Endothelial cell of umbilical vein (primary cell): Measurements from ENCODE around the gene NR4A1. TPM values are rescaled to one million over a fixed set of nuclear protein-coding genes. Genes with fewer than 3 reads are reported as not detected.

ENCODE experiments used
- BruUV-seq: library from RNA; stranded (reverse); fragments of 400-500 nt; replicated peaks from 2 replicates; lab custom pipeline; 2021; lab: Mats Ljungman, UMichigan
- CTCF ChIA-PET: fragments of 300-600, 350-600 bp; sonication (Branson Sonifier 250); formaldehyde crosslinking; loops from one replicate; lab custom pipeline; 2021; ENCODE audit warnings: antibody characterized with exemption, inconsistent platforms; lab: Charles Lee
- POLR2A ChIA-PET: fragments of 300-600, 350-600 bp; sonication (Branson Sonifier 250); formaldehyde crosslinking; loops from one replicate; lab custom pipeline; 2021; ENCODE audit warnings: antibody characterized with exemption, inconsistent platforms; lab: Charles Lee
- DNase-seq: peaks from one replicate; pipeline ENCODE4 v3.0.0-alpha.2; 2011; ENCODE audit warnings: low read depth, low spot score
- FAIRE-seq: peaks from 2 replicates; lab custom pipeline; 2011; peaks lifted over from hg19 to GRCh38; lab: Jason Lieb, UNC
- H2AFZ ChIP-seq: 2 replicates; pipeline ENCODE4 v1.6.0; 2012; ENCODE audit warnings: low read depth, low read length, control low read depth, inconsistent platforms
- H3K27ac ChIP-seq: 2 replicates; pipeline ENCODE4 v1.5.1; 2011; ENCODE audit warnings: low read depth, mild to moderate bottlenecking, control low read depth, low read length, moderate library complexity; ENCODE audit not compliant: insufficient read depth
- H3K27me3 ChIP-seq, 2 experiments: 2 replicates each; pipeline versions ENCODE4 v1.6.0 to v1.6.1; 2011; ENCODE audit warnings: low read length in 2 of 2, mixed read lengths in 1 of 2; ENCODE audit not compliant: control insufficient read depth in 2 of 2, insufficient read depth in 2 of 2
- H3K36me3 ChIP-seq, 2 experiments: 2 replicates in 1 of 2; 3 replicates in 1 of 2; pipeline ENCODE4 v1.5.1; 2011; ENCODE audit warnings: low read length in 2 of 2, mild to moderate bottlenecking in 1 of 2, moderate library complexity in 1 of 2; ENCODE audit not compliant: control insufficient read depth in 2 of 2, insufficient read depth in 2 of 2; ENCODE audit errors: extremely low read depth in 1 of 2
- H3K4me1 ChIP-seq: 3 replicates; pipeline ENCODE4 v1.5.1; 2011; ENCODE audit warnings: mild to moderate bottlenecking, low read length; ENCODE audit not compliant: control insufficient read depth, insufficient read depth; ENCODE audit errors: extremely low read depth
- H3K4me2 ChIP-seq: 2 replicates; pipeline ENCODE4 v1.6.1; 2011; ENCODE audit warnings: low read length, control low read depth, mixed read lengths; ENCODE audit not compliant: insufficient read depth
- H3K4me3 ChIP-seq, 3 experiments: fragments of 200-600 bp in 1 of 3; sonication (generic), shearing (Covaris generic) in 1 of 3; replicated peaks in 1 of 3; 2 replicates each; pipeline ENCODE4 v1.5.1; 2011 to 2016; ENCODE audit warnings: control low read depth in 3 of 3, low read length in 3 of 3, mild to moderate bottlenecking in 2 of 3, inconsistent platforms in 1 of 3, low read depth in 1 of 3, moderate library complexity in 1 of 3; ENCODE audit not compliant: insufficient read depth in 1 of 3
- H3K79me2 ChIP-seq: 2 replicates; pipeline ENCODE4 v1.6.0; 2012; ENCODE audit warnings: low read length, inconsistent platforms; ENCODE audit not compliant: control insufficient read depth, insufficient read depth
- H3K9ac ChIP-seq: replicated peaks from 2 replicates; pipeline ENCODE3; 2011; ENCODE audit warnings: low read length, control low read depth; ENCODE audit not compliant: insufficient read depth; ENCODE audit errors: extremely low read depth
- H3K9me1 ChIP-seq: replicated peaks from 3 replicates; pipeline ENCODE4 v1.6.0; 2011; ENCODE audit warnings: mild to moderate bottlenecking, low read length; ENCODE audit not compliant: control insufficient read depth, insufficient read depth; ENCODE audit errors: extremely low read depth
- H3K9me3 ChIP-seq: replicated peaks from 2 replicates; pipeline ENCODE4 v1.5.1; 2012; ENCODE audit warnings: low read length, inconsistent platforms; ENCODE audit not compliant: control insufficient read depth, insufficient read depth
- H4K20me1 ChIP-seq: replicated peaks from 2 replicates; pipeline ENCODE3; 2011; ENCODE audit warnings: mild to moderate bottlenecking, low read length; ENCODE audit not compliant: control insufficient read depth, insufficient read depth; ENCODE audit errors: extremely low read depth
- CTCF ChIP-seq, 2 donors: IDR thresholded peaks; 1 replicate in 1 of 2; 2 replicates in 1 of 2; pipeline ENCODE4 v1.5.1; 2011; ENCODE audit warnings: low read length in 2 of 2, mild to moderate bottlenecking in 2 of 2, moderate library complexity in 2 of 2, control low read depth in 1 of 2, inconsistent platforms in 1 of 2, low read depth in 1 of 2; ENCODE audit not compliant: insufficient read depth in 1 of 2; ENCODE audit errors: extremely low read depth in 1 of 2
- EZH2 ChIP-seq: IDR thresholded peaks from 2 replicates; pipeline ENCODE4 v1.6.1; 2012; ENCODE audit warnings: borderline replicate concordance, low read depth, mild to moderate bottlenecking, moderate library complexity, low read length, inconsistent platforms; ENCODE audit not compliant: severe bottlenecking
- FOS ChIP-seq: IDR thresholded peaks from 2 replicates; pipeline ENCODE4 v1.6.1; 2011; ENCODE audit warnings: mild to moderate bottlenecking, low read length, moderate library complexity, borderline replicate concordance; ENCODE audit not compliant: insufficient read depth
- GATA2 ChIP-seq: IDR thresholded peaks from 2 replicates; pipeline ENCODE4 v1.7.0; 2011; ENCODE audit warnings: low read depth, mild to moderate bottlenecking, moderate library complexity, mixed read lengths, low read length; ENCODE audit not compliant: insufficient read length, insufficient read depth
- JUN ChIP-seq: IDR thresholded peaks from 2 replicates; pipeline ENCODE4 v1.6.1; 2011; ENCODE audit warnings: borderline replicate concordance, low read depth; ENCODE audit not compliant: insufficient read length, insufficient read depth
- MYC ChIP-seq: IDR thresholded peaks from one replicate; pipeline ENCODE4 v1.6.1; 2011; ENCODE audit warnings: mild to moderate bottlenecking, low read depth, low read length
- POLR2A ChIP-seq: IDR thresholded peaks from 2 replicates; pipeline ENCODE4 v1.6.1; 2012; ENCODE audit warnings: low read depth, mild to moderate bottlenecking, control low read depth, low read length
- POLR2AphosphoS5 ChIP-seq: IDR thresholded peaks from 2 replicates; pipeline ENCODE4 v1.6.1; 2012; ENCODE audit warnings: low read depth, mild to moderate bottlenecking, control low read depth, low read length, moderate library complexity; ENCODE audit not compliant: insufficient read depth
- dilution Hi-C: fragments of 300-500 bp; cut with MboI; formaldehyde crosslinking; loops from one replicate; pipeline ENCODE4 v1.15.0; 2019; ENCODE audit warnings: low sequenced_read_pairs; ENCODE audit not compliant: extremely low pct_ligation_motif_present
- intact Hi-C: fragments of 100-400 bp; cut with micrococcal nuclease; formaldehyde crosslinking; loops from one replicate; pipeline ENCODE4 v1.10.0; 2022
- polyA plus RNA-seq, 4 experiments: library from polyadenylated mRNA; depleted of rRNA in 3 of 4; stranded (reverse) in 3 of 4; unstranded in 1 of 4; fragments of >200 nt; gene quantifications; 2 replicates each; pipeline versions ENCODE4 v1.2.1 to v1.2.3, GENCODE V29; 2011 to 2012; ENCODE audit warnings: missing spikeins in 1 of 4
- total RNA-seq: library from RNA; stranded (reverse); gene quantifications from 2 replicates; pipeline ENCODE4 v1.2.3, GENCODE V29; 2021
- TF ChIP-seq, protein P1 (sequence below): IDR thresholded peaks from 2 replicates; pipeline ENCODE4 v1.6.1; 2011; ENCODE audit not compliant: insufficient read depth, insufficient read length

NR4A1 gene
- total and polyA plus RNA-seq, 2 donors (not counting 3 experiments of a cell fraction or from before 2014, with no cell fraction given) = 6.8 to 18.2 TPM

GRCh38 chr12:52032804-52033445 lies 18.3 kb upstream of the NR4A1 start:
- peaks cover 21% of the 10 kb centered on the region for H3K4me1 ChIP-seq
- ChIA-PET POLR2A (interaction anchor here (0.6 to 1.4 kb wide), 7 partner anchors 11 to 37 kb away, joined by 3 to 15 read pairs (median 4); partner anchors contain the start of genes ATG101 and TAMALIN), CTCF (interaction anchor here (0.6 to 6.7 kb wide), 27 partner anchors 9 to 948 kb away, joined by 3 to 68 read pairs (median 5); partner anchors contain the start of genes ATG101, NR4A1 and TAMALIN)
- H3K27ac ChIP-seq = peak overlapping the region; percentile 74
- no TSS peak for BruUV-seq
- dilution Hi-C loops (no loop called here), intact Hi-C loops (loop anchor here (1.0 kb wide), 2 partner anchors 18 to 36 kb away; partner anchors contain the start of genes ATG101 and NR4A1)
- DNase-seq (peak; percentile 98), FAIRE-seq (peak; percentile 99)
- peak overlapping the region; percentile 78 for H3K9ac ChIP-seq
- H2AFZ ChIP-seq = peak overlapping the region; percentile 76
- H3K36me3 ChIP-seq = no peaks in the 10 kb centered on the region
- H3K4me3 ChIP-seq = peak overlapping the region in 2 of 3 experiments; percentile 30 to 60
- no peaks in the 10 kb centered on the region for H4K20me1 ChIP-seq
- H3K9me1 ChIP-seq = no peaks in the 10 kb centered on the region
- no peaks in the 10 kb centered on the region for H3K27me3 ChIP-seq
- H3K9me3 ChIP-seq = no peaks in the 10 kb centered on the region
- TF ChIP-seq FOS (no peak), POLR2A (peak; percentile 26), GATA2 (no peak), POLR2AphosphoS5 (peak; percentile 91), CTCF (IDR thresholded peaks at IDR 0.05; ENCODE audit: extremely low read depth in 1 of 2, insufficient read depth in 1 of 2, low read depth in 1 of 2, low read length in 2 of 2) (no peak), EZH2 (no peak), JUN (peak; percentile 31), MYC (no peak)
- TF ChIP-seq, protein P1, sequence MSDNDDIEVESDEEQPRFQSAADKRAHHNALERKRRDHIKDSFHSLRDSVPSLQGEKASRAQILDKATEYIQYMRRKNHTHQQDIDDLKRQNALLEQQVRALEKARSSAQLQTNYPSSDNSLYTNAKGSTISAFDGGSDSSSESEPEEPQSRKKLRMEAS = no peak
- H3K79me2 ChIP-seq = no peaks in the 10 kb centered on the region
- peak overlapping the region; percentile 92 for H3K4me2 ChIP-seq
